DND-41 (cell line): ENCODE results near the gene PARVB.

Experiments used
- EZH2 ChIP-seq: IDR thresholded peaks from 3 replicates; pipeline ENCODE4 v1.6.1; 2012; ENCODE audit warnings: borderline replicate concordance, low read depth, mild to moderate bottlenecking, moderate library complexity, low read length, inconsistent platforms; ENCODE audit not compliant: severe bottlenecking
- TF ChIP-seq, protein P1 (sequence below): IDR thresholded peaks from 2 replicates; pipeline ENCODE4 v1.5.1; 2012; ENCODE audit warnings: borderline replicate concordance, low read length, moderate library complexity, mild to moderate bottlenecking; ENCODE audit not compliant: poor library complexity, severe bottlenecking; ENCODE audit errors: extremely low read depth

DNA sequence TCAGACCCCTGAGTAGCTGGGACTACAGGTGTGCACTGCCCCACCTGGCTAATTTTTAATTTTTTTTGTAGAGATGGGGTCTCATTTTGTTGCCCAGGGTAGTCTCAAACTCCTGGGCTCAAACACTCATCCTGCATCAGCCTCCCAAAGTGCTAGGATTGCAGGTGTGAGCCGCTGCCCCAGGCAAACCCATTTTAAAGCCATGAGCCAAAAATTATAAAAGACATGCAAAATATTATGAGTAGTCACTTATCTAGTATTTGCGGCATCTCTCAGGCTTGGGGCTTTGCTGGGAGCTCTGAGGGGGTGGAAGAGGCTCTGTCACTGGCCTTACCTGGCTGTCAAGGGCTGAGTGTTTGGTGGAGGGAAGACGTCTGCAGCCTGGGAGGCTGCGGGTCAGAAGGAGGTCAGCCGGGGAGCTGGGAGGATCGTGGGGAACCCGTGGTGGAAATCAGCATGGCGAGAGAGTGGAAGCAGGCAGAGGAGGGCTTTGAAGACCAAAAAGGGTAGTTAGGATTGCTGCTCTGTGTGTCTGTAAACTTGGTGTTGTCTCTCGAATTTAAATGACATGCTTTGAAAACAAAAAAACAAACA, 87.6 kb downstream of the PARVB start:
- TF ChIP-seq, protein P1, sequence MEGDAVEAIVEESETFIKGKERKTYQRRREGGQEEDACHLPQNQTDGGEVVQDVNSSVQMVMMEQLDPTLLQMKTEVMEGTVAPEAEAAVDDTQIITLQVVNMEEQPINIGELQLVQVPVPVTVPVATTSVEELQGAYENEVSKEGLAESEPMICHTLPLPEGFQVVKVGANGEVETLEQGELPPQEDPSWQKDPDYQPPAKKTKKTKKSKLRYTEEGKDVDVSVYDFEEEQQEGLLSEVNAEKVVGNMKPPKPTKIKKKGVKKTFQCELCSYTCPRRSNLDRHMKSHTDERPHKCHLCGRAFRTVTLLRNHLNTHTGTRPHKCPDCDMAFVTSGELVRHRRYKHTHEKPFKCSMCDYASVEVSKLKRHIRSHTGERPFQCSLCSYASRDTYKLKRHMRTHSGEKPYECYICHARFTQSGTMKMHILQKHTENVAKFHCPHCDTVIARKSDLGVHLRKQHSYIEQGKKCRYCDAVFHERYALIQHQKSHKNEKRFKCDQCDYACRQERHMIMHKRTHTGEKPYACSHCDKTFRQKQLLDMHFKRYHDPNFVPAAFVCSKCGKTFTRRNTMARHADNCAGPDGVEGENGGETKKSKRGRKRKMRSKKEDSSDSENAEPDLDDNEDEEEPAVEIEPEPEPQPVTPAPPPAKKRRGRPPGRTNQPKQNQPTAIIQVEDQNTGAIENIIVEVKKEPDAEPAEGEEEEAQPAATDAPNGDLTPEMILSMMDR: no peak
- TF ChIP-seq EZH2: no peak
